GM19238 (cell line): ENCODE data around the gene NKIRAS1.
A peak's percentile ranks its signal among the peaks of the same experiment; 100 is the strongest.
"Not testable (repeated sequence)": the region's sequence is repeated elsewhere in the genome, so short reads cannot be mapped to it uniquely, and the experiment has no call there.

ENCODE experiments used
- DNase-seq: peaks from one replicate; pipeline ENCODE4 v3.0.0; 2011; ENCODE audit warnings: low spot score; ENCODE audit not compliant: insufficient read length

NKIRAS1 gene

GRCh38 chr3:23940775-23941174, 24.0 kb upstream of the NKIRAS1 start:
- DNase-seq, result no peak

GRCh38 chr3:23938688-23939087, 21.9 kb upstream of the NKIRAS1 start:
- no peak for DNase-seq

GRCh38 chr3:23937296-23937695, 20.5 kb upstream of the NKIRAS1 start:
- DNase-seq, result no peak

GRCh38 chr3:23934253-23934652, 17.5 kb upstream of the NKIRAS1 start:
- no peak for DNase-seq

DNA sequence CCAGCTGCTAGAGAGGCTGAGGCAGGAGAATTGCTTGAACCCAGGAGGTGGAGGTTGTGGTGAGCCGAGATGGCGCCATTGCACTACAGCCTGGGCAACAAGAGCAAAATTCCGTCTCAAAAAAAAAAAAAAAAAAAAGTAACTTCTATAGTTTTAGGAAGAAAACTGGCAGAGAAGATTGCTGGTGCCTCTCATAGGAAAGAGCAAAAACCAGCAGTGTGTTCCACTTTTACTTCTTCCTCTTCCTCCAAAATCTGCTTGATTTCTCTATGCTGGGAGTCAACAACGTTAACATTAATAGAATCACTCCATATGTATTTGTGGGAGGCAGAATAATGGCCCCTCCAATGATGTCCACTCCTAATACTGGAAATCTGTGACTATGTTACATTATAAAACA, 15.8 kb upstream of the NKIRAS1 start:
- no peak for DNase-seq

- no peak for DNase-seq
Observed at GRCh38 chr3:23931597-23931996, 14.8 kb upstream of the NKIRAS1 start.

- no peak for DNase-seq
Observed at GRCh38 chr3:23928524-23928923, 11.7 kb upstream of the NKIRAS1 start.

DNA sequence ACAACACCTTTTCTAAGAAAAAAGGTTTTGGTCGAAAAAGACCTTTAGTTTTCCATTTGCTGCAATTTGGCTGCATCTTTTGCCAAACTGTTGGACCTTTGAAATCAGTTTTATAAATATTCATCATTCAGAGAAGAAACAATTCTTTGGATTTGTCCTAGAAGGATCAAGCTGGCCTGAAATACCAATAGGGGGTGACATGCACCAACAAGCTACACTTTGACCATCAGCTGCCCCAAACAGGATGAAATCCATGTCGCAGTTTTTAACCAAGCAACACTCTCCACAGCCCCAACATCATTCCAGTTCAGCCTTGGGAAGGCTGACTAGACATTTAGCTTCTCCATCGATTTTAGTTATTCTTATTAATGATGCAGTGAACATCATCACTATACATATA, 9.9 kb upstream of the NKIRAS1 start:
- no peak for DNase-seq

DNA sequence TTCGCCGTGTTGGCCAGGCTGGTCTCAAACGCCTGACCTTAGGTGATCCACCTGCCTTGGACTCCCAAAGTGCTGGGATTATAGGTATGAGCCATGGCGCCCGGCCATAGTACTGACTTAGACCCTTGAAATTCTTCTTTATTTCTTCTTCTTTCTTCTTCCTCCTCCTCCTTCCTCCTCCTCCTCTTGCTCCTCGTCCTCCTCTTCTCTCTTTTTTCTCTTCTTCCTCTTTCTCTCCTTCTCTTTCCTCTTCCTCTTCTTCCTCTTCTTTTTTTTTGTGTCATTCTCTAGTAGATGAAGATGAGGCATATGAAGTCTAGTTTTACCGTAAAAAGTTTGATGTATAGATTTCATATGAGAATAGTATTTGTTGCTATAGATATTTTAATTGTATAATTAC, 9.5 kb upstream of the NKIRAS1 start:
- DNase-seq, result no peak

- no peak for DNase-seq
Observed at GRCh38 chr3:23923786-23924185, 7.0 kb upstream of the NKIRAS1 start.

- no peak for DNase-seq
Observed at GRCh38 chr3:23921052-23921511, 4.3 kb upstream of the NKIRAS1 start.

- DNase-seq, result no peak
Observed at GRCh38 chr3:23920151-23920655, 3.4 kb upstream of the NKIRAS1 start.

DNA sequence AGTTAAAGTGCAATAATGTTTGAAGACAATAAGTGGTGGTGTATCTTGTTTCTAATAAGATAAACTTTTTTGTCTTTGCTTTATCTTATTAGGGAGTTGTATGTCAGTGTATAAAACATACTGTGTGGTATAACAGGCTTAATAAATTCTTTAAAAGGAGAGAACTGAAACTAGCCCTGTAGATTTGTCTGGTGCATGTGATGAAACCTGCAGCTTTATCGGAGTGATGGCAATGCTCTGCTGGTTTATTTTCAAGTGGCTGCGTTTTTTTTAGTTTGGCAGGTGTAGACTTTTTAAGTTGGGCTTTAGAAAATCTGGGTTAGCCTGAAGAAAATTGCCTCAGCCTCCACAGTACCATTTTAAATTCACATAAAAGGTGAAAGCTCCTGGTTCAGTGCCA, 2.8 kb upstream of the NKIRAS1 start:
- DNase-seq, result no peak

- DNase-seq, result not testable (repeated sequence)
Observed at GRCh38 chr3:23918331-23918730, 1.5 kb upstream of the NKIRAS1 start.

- not testable (repeated sequence) for DNase-seq
Observed at GRCh38 chr3:23917679-23918303, 1.0 kb upstream of the NKIRAS1 start.

DNA sequence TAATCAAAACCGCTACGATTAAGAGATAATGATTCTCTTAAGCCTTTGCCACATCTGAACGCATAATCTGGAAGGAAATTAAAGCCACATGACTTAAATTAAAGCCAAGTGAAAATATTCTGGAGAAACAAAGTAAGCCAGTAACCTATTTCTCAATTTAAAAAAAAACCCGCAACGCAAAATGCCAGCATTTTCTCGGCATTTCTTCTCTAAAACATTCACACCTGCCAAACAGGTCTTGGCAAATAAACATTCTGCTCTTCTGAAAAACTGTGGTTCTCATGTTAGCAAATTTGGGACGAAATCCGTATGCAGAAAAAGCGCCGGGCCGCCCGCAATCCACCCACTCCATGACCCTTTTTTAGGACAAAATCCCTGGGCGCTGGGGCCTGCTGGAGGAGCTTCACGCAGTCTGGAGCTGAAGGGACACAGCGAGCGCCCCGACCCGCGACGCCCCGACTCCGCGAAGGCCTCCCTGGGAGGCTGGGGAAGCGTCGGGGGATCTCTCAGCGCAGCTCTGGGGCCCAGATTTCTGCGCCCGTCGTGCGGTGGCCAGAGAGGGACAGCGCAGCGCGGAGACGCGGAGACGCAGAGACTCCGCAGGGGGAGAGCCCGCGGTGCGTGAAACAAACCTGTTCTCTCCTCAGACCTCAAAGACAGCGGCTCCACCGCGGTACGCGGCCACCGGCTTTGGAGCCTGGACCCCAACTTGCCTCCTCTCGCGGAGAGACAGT, 471 bp downstream of the NKIRAS1 start:
- DNase-seq, result peak; percentile 45

DNA sequence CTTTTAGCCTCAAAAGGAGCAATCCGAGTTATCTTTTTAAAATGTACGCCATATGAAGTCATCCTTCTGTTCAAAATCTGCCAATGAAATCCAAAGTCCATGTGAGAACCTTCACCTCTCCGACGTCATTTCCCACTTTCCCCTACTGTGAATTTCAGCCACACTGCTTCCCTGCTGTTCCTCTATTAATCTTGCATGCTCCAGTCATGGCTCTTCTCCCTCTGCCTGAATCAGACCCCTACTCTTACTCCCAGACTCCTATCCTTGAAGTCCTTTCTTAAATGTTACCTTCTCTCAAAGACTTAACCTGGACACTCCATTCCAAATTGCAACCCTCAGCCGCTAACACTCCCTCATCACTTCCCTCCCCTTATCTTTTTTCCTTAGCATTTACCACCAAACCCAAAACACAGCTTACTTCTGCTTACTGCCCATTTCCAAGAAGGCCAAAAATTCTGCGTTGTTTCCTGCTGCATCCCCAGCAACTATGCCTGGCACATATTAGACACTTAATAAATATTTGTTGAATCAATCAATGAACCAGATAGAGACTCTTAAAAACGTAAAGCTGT, 1.2 kb downstream of the NKIRAS1 start:
- no peak for DNase-seq

GRCh38 chr3:23913873-23914743, 2.7 kb downstream of the NKIRAS1 start:
- DNase-seq, result no peak

GRCh38 chr3:23913182-23913581, 3.6 kb downstream of the NKIRAS1 start:
- no peak for DNase-seq

DNA sequence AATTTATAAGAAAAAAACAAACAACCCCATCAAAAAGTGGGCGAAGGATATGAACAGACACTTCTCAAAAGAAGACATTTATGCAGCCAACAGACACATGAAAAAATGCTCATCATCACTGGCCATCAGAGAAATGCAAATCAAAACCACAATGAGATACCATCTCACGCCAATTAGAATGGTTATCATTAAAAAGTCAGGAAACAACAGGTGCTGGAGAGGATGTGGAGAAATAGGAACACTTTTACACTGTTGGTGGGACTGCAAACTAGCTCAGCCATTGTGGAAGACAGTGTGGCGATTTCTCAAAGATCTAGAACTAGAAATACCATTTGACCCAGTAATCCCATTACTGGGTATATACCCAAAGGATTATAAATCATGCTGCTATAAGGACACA, 4.5 kb downstream of the NKIRAS1 start:
- DNase-seq, result not testable (repeated sequence)

DNA sequence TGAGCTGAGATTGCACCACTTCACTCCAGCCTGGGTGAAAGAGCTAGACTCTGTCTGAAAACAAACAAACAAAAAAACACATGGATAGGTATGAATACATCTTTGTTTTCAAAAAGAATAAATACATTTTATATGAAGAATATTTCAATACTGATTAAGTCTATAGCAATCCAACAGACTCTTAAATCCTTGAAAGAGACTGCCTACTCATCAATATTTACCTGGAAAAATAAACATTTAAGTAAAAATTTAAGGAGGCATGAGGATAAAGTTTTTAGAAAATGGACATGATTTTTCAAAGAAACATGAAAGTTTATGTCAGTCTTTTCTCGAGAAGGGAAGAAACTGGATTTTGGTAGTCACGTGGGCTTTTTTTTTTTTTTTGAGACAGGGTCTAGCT, 5.4 kb downstream of the NKIRAS1 start:
- DNase-seq, result no peak

DNA sequence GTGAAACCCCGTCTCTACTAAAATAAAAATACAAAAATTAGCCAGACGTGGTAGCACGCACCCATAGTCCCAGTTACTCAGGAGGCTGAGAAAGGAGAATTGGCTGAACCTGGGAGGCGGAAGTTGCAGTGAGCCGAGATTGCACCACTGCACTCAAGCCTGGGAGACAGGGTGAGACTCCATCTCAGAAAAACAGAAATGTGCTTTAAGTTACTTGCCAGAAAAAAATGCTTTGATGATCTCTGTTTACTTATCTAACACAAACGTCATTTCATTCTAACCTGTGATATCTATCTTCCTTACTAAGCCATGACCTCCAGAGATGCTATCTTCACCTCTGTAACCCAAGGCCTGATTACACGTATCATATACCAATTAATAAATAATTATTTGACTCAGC, 7.4 kb downstream of the NKIRAS1 start:
- no peak for DNase-seq
